K562 (cell line): Measurements from ENCODE around the gene ARFRP1. TPM values are rescaled to one million over a fixed set of nuclear protein-coding genes. Genes with fewer than 3 reads are reported as not detected.
A peak's percentile ranks its signal among the peaks of the same experiment; 100 is the strongest.

Experiments used
- ATAC-seq: fragments of 200-7000 bp; cut with Tn5 transposase; 3 replicates; pipeline ENCODE4 v1.9.1; 2020; ENCODE audit warnings: moderate library complexity
- BruUV-seq: library from RNA; stranded (reverse); fragments of 400-500 nt; replicated peaks from 2 replicates; lab custom pipeline; 2021; lab: Mats Ljungman, UMichigan
- CTCF ChIA-PET: fragments of 300-600 bp; formaldehyde crosslinking; extraction: SDS; loops from one replicate; lab custom pipeline; 2021; ENCODE audit warnings: low intra/inter-chr PET ratio; lab: Yijun Ruan, JAX
- POLR2A ChIA-PET: fragments of 300-600, 350-650 bp; sonication (Branson Sonifier 250); formaldehyde crosslinking; extraction: SDS; loops from one replicate; lab custom pipeline; 2021; ENCODE audit warnings: antibody characterized with exemption, inconsistent platforms; lab: Yijun Ruan, JAX
- DNase-seq, 4 experiments: peaks; one replicate each; pipeline versions ENCODE4 v3.0.0 to v3.0.0-alpha.2; 2011 to 2018; ENCODE audit warnings: low spot score in 3 of 4, mixed read lengths in 3 of 4; ENCODE audit errors: extremely low read depth in 1 of 4
- FAIRE-seq: peaks from 2 replicates; lab custom pipeline; 2011; peaks lifted over from hg19 to GRCh38; lab: Jason Lieb, UNC
- H2AFZ ChIP-seq: 2 replicates; pipeline ENCODE4 v1.6.0; 2011; ENCODE audit warnings: low read depth, low read length, control low read depth, inconsistent platforms
- H3K27ac ChIP-seq: fragments of 200-600 bp; 3 replicates; pipeline ENCODE4 v1.8.0; 2011; ENCODE audit warnings: low read depth, mild to moderate bottlenecking, control low read depth, inconsistent platforms, low read length, moderate library complexity, mixed read lengths; ENCODE audit errors: extremely low read depth
- H3K27me3 ChIP-seq, 2 experiments: fragments of 300-600 bp in 1 of 2; 2 replicates in 1 of 2; 3 replicates in 1 of 2; pipeline versions ENCODE4 v1.6.0 to v1.8.0; 2011; ENCODE audit warnings: inconsistent platforms in 2 of 2, low read length in 2 of 2, mild to moderate bottlenecking in 1 of 2, mixed read lengths in 1 of 2, moderate library complexity in 1 of 2; ENCODE audit not compliant: control insufficient read depth in 2 of 2, insufficient read depth in 2 of 2
- H3K36me3 ChIP-seq: fragments of 300-600 bp; 3 replicates; pipeline ENCODE4 v1.8.0; 2011; ENCODE audit warnings: mild to moderate bottlenecking, low read length, inconsistent platforms; ENCODE audit not compliant: control insufficient read depth, insufficient read depth
- H3K4me1 ChIP-seq, 2 experiments: fragments of 200-600 bp in 1 of 2; replicated peaks in 1 of 2; 2 replicates in 1 of 2; 3 replicates in 1 of 2; pipeline versions ENCODE4 v1.5.1 to v1.8.0; 2011; ENCODE audit warnings: inconsistent platforms in 2 of 2, low read length in 2 of 2, mild to moderate bottlenecking in 1 of 2, mixed read lengths in 1 of 2, moderate library complexity in 1 of 2; ENCODE audit not compliant: control insufficient read depth in 2 of 2, insufficient read depth in 2 of 2
- H3K4me2 ChIP-seq: 2 replicates; pipeline ENCODE4 v1.6.1; 2011; ENCODE audit warnings: low read length, control low read depth, inconsistent platforms, mixed read lengths; ENCODE audit not compliant: insufficient read depth
- H3K4me3 ChIP-seq: fragments of 200-600 bp; sonication (generic), shearing (Covaris generic); 2 replicates; pipeline ENCODE4 v1.5.1; 2016; ENCODE audit warnings: control low read depth, inconsistent platforms
- H3K79me2 ChIP-seq: fragments of 200-600 bp; 3 replicates; pipeline ENCODE4 v1.8.0; 2011; ENCODE audit warnings: low read length, inconsistent platforms; ENCODE audit not compliant: control insufficient read depth, insufficient read depth
- H3K9ac ChIP-seq, 2 experiments: 2 replicates each; pipeline versions ENCODE4 v1.6.0 to v1.6.1; 2011; ENCODE audit warnings: low read depth in 2 of 2, low read length in 2 of 2, control low read depth in 1 of 2, inconsistent platforms in 1 of 2, mild to moderate bottlenecking in 1 of 2, mixed read lengths in 1 of 2; ENCODE audit not compliant: insufficient read depth in 1 of 2
- H3K9me1 ChIP-seq: one replicate; pipeline ENCODE4 v1.6.0; 2011; ENCODE audit warnings: inconsistent platforms, mild to moderate bottlenecking, low read length, moderate library complexity; ENCODE audit not compliant: control insufficient read depth, insufficient read depth
- H3K9me3 ChIP-seq: replicated peaks from 2 replicates; pipeline ENCODE4 v1.5.1; 2011; ENCODE audit warnings: low read depth, low read length, inconsistent platforms; ENCODE audit not compliant: control insufficient read depth, insufficient read depth
- H4K20me1 ChIP-seq: replicated peaks from 2 replicates; pipeline ENCODE4 v1.6.1; 2011; ENCODE audit warnings: low read length, inconsistent platforms, mixed read lengths; ENCODE audit not compliant: control insufficient read depth, insufficient read depth
- ATF3 ChIP-seq, 2 experiments: fragments of 450-650 bp in 1 of 2; sonication (generic) in 1 of 2; formaldehyde crosslinking in 1 of 2; IDR thresholded peaks in 1 of 2; conservative IDR thresholded peaks in 1 of 2; 2 replicates each; pipeline versions ENCODE4 v1.6.1 to v1.8.1; 2016 to 2023; ENCODE audit warnings: mild to moderate bottlenecking in 2 of 2, moderate library complexity in 2 of 2, inconsistent platforms in 1 of 2, missing genetic modification reagents in 1 of 2
- SMARCA4 ChIP-seq: fragments of 450-650 bp; IDR thresholded peaks from 2 replicates; pipeline ENCODE4 v1.6.1; 2016
- TBP ChIP-seq: optimal IDR thresholded peaks from 2 replicates; pipeline ENCODE3; 2011; ENCODE audit warnings: low read depth, low read length, improper control_type of control experiment
- ZNF12 ChIP-seq: sonication (generic); formaldehyde crosslinking; IDR thresholded peaks from 2 replicates; pipeline ENCODE4 v1.4.0; 2020; ENCODE audit warnings: mild to moderate bottlenecking, missing genetic modification reagents
- WGBS: fragments of 100-300 bp; shearing (Covaris generic); methylation state at CpG from one replicate; pipeline ENCODE4 v1.1.6; 2016; ENCODE audit warnings: low coverage, mixed read lengths; ENCODE audit not compliant: insufficient coverage; ENCODE audit errors: missing lambda C conversion rate; 5-methylcytosine and 5-hydroxymethylcytosine counted together
- in situ Hi-C: fragments of 300-500 bp; cut with MboI; formaldehyde crosslinking; loops from 4 replicates; pipeline ENCODE4 v1.15.0; 2018; ENCODE audit warnings: inconsistent platforms, mixed read lengths
- intact Hi-C: fragments of 100-400 bp; cut with micrococcal nuclease; formaldehyde crosslinking; loops from 2 replicates; pipeline ENCODE4 v1.14.2; 2022
- polyA plus RNA-seq, 8 experiments: library from polyadenylated mRNA; depleted of rRNA in 4 of 8; stranded (reverse) in 5 of 8; unstranded in 3 of 8; fragments of >200 nt; fragmentation: Nextera tagmentation in 2 of 8; fragmentation: Illumina TruSeq in 1 of 8; extraction: Ambion mirVana in 2 of 8; extraction: Trizol in 1 of 8; gene quantifications; 2 replicates each; pipeline versions ENCODE4 v1.2.1 to v1.2.3, GENCODE V29; 2011 to 2014; ENCODE audit warnings: inconsistent platforms in 1 of 8, missing spikeins in 1 of 8
- total RNA-seq, 7 experiments: library from RNA; depleted of rRNA in 6 of 7; stranded (reverse); fragments of >200 nt in 6 of 7; fragmentation: Illumina TruSeq in 2 of 7; extraction: Trizol in 2 of 7; gene quantifications; 2 replicates each; pipeline versions ENCODE4 v1.2.1 to v1.2.3, GENCODE V29; 2011 to 2021; ENCODE audit warnings: low replicate concordance in 1 of 7

The ARFRP1 gene
- total and polyA plus RNA-seq, 9 of the 15 experiments (the other 6 are each of a cell fraction or from before 2014, with no cell fraction given), result 2.2 to 78.9 (median 37.3) TPM

- ChIA-PET POLR2A (interaction anchor here (0.6 to 0.7 kb wide), 2 partner anchors 14 to 103 kb away, joined by 3 to 5 read pairs; no protein-coding TSS in a partner anchor), CTCF (no interaction called here)
- peak overlapping the region in 1 of 2 experiments; percentile 100; a peak in 2 of 4 replicates for H3K9ac ChIP-seq
- ATAC-seq (no peak), FAIRE-seq (no peak), DNase-seq (peak in 3 of 4 experiments; percentile 5 to 35 (median 20))
- H3K79me2 ChIP-seq, result peaks cover 42% of the 10 kb centered on the region
- no peaks in the 10 kb centered on the region; the same call in 1 of the 2 replicates for H4K20me1 ChIP-seq
- no peaks in the 10 kb centered on the region for H3K9me3 ChIP-seq
- no TSS peak for BruUV-seq
- H2AFZ ChIP-seq, result no peak overlapping the region
- H3K27ac ChIP-seq, result no peak overlapping the region
- H3K36me3 ChIP-seq, result peaks cover 21% of the 10 kb centered on the region; the same call in 2 of the 3 replicates
- H3K4me2 ChIP-seq, result peak overlapping the region; percentile 34; the same call in 1 of the 2 replicates
- peaks cover 28 to 72% of the 10 kb centered on the region in 2 experiments for H3K4me1 ChIP-seq
- TF ChIP-seq ATF3 (IDR thresholded peaks at IDR 0.05) (0 out of 2 replicates have a peak, but pooled peaks have one; percentile 24), ATF3 (CRISPR knock-in tag; conservative IDR thresholded peaks at IDR 0.05) (no peak), SMARCA4 (no peak), TBP (peak; percentile 7), ZNF12 (CRISPR knock-in tag) (peak; percentile 58; the same call in 1 of the 2 replicates)
- in situ Hi-C loops (no loop called here), intact Hi-C loops (loop anchor here (10.0 kb wide), 1 partner anchor 122 kb away; the partner anchor contains the start of gene PTK6)
- H3K27me3 ChIP-seq, result no peaks in the 10 kb centered on the region
- H3K4me3 ChIP-seq, result no peak overlapping the region
- no peaks in the 10 kb centered on the region for H3K9me1 ChIP-seq
- WGBS, result 51% methylated on average over 3 of the region's 3 CpGs
Measured at GRCh38 chr20:63656451-63656850, 51.3 kb downstream of the ARFRP1 start.
